HAP-1 (cell line): ENCODE results near the gene SMOC1.
"Not testable (repeated sequence)": the region's sequence is repeated elsewhere in the genome, so short reads cannot be mapped to it uniquely, and the experiment has no call there.

Source experiments
- DNase-seq, 2 experiments: peaks; one replicate each; pipeline ENCODE4 v3.0.0-alpha.2; 2016 to 2020; ENCODE audit warnings: low spot score in 2 of 2
- H3K27me3 ChIP-seq: fragments of 250-450 bp; sonication (Bioruptor Pico); 2 replicates; pipeline ENCODE4 v1.5.1; 2020; ENCODE audit warnings: low read depth, mild to moderate bottlenecking, moderate library complexity
- H3K36me3 ChIP-seq: fragments of 250-450 bp; sonication (Bioruptor Pico); replicated peaks from 2 replicates; pipeline ENCODE4 v1.5.1; 2020; ENCODE audit warnings: mild to moderate bottlenecking
- H3K4me1 ChIP-seq: fragments of 250-450 bp; sonication (Bioruptor Pico); 2 replicates; pipeline ENCODE4 v1.5.1; 2020; ENCODE audit warnings: mild to moderate bottlenecking
- H3K4me3 ChIP-seq: fragments of 250-450 bp; sonication (Bioruptor Pico); 2 replicates; pipeline ENCODE4 v1.5.1; 2020; ENCODE audit warnings: mild to moderate bottlenecking, moderate library complexity
- H3K9me3 ChIP-seq: fragments of 250-450 bp; sonication (Bioruptor Pico); 2 replicates; pipeline ENCODE4 v1.5.1; 2020; ENCODE audit warnings: mild to moderate bottlenecking, moderate library complexity
- in situ Hi-C: fragments of 300-500 bp; cut with MboI; formaldehyde crosslinking; loops from 3 replicates; pipeline ENCODE4 v1.14.3; 2020; ENCODE audit warnings: low sequenced_read_pairs, inconsistent platforms, mixed read lengths

Gene SMOC1

DNA sequence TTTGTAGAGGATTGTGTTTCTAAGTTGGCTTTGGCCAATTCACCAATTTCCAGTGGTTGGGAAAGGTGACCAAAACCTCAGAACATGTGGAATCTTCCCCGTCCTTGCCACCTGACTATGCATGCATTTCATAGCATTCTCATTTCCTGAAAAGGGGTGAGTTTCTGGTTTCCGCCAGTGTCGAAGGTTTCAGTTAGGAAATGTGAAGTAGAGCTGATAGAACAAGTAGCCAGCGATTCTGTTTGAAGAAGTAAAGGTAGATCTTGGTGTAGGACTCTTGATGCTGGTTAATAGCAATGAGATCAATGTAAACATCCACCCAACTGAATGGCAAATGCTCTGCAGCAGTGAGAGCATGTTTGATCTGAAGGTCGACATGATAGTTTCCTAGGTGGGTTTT, 15.9 kb downstream of the SMOC1 start:
- Histone ChIP-seq H3K4me3 (no peak overlapping the region), H3K36me3 (no peaks in the 10 kb centered on the region), H3K27me3 (peaks cover 10% of the 10 kb centered on the region), H3K4me1 (no peaks in the 10 kb centered on the region), H3K9me3 (0 out of 2 replicates have a peak, but pooled peaks cover 2% of the 10 kb centered on the region)
- DNase-seq = no peak
- in situ Hi-C loops = no loop called here

DNA sequence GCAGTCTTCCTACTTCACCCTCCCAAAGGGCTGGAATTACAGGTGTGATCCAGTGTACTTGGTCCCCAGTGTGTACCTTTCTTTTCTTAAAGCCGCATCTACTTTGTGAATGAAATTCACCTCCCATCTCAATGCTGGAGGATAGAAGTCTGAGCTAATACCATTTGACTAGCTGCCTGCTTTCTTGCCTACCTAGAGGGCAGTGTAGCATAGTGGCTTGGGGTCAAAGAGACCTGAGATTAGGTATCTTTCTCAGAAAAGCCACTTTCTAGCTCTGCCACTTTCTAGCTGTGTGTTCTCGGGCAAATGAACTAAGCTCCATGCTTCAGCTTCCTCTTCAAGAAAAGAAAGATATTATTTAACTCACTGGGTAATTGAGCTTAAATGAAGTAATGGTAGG, 16.9 kb downstream of the SMOC1 start:
- Histone ChIP-seq H3K27me3 (peaks cover 3% of the 10 kb centered on the region), H3K4me3 (no peak overlapping the region), H3K9me3 (0 out of 2 replicates have a peak, but pooled peaks cover 2% of the 10 kb centered on the region), H3K36me3 (no peaks in the 10 kb centered on the region), H3K4me1 (no peaks in the 10 kb centered on the region)
- in situ Hi-C loops = no loop called here
- DNase-seq = no peak

- no peaks in the 10 kb centered on the region for H3K36me3 ChIP-seq
- DNase-seq = no peak
- H3K27me3 ChIP-seq = peaks cover 2% of the 10 kb centered on the region; the same call in 1 of the 2 replicates
- H3K9me3 ChIP-seq = 0 out of 2 replicates have a peak, but pooled peaks cover 2% of the 10 kb centered on the region
- in situ Hi-C loops = no loop called here
- H3K4me3 ChIP-seq = no peak overlapping the region
- H3K4me1 ChIP-seq = no peaks in the 10 kb centered on the region
Measured at GRCh38 chr14:69896972-69897371, 17.8 kb downstream of the SMOC1 start.

DNA sequence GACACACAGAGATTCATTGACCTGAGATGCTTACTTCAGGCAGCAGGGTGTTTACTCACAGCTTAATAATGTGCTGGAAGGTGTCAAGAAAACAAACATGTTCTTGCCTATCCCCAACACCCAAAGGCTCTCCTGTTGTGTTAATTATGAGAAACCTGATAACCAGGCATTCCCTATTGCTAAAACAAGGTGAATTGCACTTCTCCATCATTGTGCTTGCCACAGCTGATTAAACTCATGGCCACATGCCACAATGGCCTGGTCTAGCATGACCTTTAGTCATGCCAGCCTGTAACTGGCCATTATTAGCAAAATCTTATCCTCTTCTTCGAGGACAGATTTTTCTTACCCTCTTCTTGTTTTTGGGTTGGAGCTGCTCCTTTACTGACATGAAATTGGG, 21.4 kb downstream of the SMOC1 start:
- no peak for DNase-seq
- Histone ChIP-seq H3K9me3 (no peaks in the 10 kb centered on the region), H3K36me3 (no peaks in the 10 kb centered on the region), H3K27me3 (no peaks in the 10 kb centered on the region), H3K4me3 (no peak overlapping the region), H3K4me1 (no peaks in the 10 kb centered on the region)
- in situ Hi-C loops = no loop called here

- Histone ChIP-seq H3K27me3 (no peaks in the 10 kb centered on the region), H3K4me1 (no peaks in the 10 kb centered on the region), H3K36me3 (no peaks in the 10 kb centered on the region), H3K4me3 (no peak overlapping the region), H3K9me3 (no peaks in the 10 kb centered on the region)
- DNase-seq = peak; percentile 3 to 18
- in situ Hi-C loops = no loop called here
Measured at GRCh38 chr14:69901113-69901951, 22.1 kb downstream of the SMOC1 start.

DNA sequence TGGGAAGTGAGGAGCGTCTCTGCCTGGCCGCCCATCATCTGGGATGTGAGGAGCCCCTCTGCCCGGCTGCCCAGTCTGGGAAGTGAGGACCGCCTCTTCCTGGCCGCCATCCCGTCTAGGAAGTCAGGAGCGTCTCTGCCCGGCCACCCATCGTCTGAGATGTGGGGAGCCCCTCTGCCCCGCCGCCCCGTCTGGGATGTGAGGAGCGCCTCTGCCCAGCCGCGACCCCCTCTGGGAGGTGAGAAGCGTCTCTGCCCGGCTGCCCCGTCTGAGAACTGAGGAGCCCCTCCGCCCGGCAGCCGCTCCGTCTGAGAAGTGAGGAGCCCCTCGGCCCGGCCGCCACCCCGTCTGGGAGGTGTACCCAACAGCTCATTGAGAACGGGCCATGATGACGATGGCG, 23.8 kb downstream of the SMOC1 start:
- in situ Hi-C loops, H3K4me1 ChIP-seq, DNase-seq, H3K4me3 ChIP-seq, H3K36me3 ChIP-seq, H3K27me3 ChIP-seq, H3K9me3 ChIP-seq: not testable (repeated sequence)

- no peaks in the 10 kb centered on the region for H3K36me3 ChIP-seq
- H3K27me3 ChIP-seq = peaks cover 2% of the 10 kb centered on the region
- H3K4me3 ChIP-seq = no peak overlapping the region
- DNase-seq = no peak
- H3K9me3 ChIP-seq = no peaks in the 10 kb centered on the region
- in situ Hi-C loops = no loop called here
- H3K4me1 ChIP-seq = no peaks in the 10 kb centered on the region
Measured at GRCh38 chr14:69904246-69904645, 25.0 kb downstream of the SMOC1 start.

- Histone ChIP-seq H3K4me3 (no peak overlapping the region), H3K27me3 (peaks cover 7% of the 10 kb centered on the region), H3K36me3 (no peaks in the 10 kb centered on the region), H3K4me1 (no peaks in the 10 kb centered on the region), H3K9me3 (no peaks in the 10 kb centered on the region)
- DNase-seq = no peak
- in situ Hi-C loops = no loop called here
Measured at GRCh38 chr14:69906201-69906600, 27.0 kb downstream of the SMOC1 start.

DNA sequence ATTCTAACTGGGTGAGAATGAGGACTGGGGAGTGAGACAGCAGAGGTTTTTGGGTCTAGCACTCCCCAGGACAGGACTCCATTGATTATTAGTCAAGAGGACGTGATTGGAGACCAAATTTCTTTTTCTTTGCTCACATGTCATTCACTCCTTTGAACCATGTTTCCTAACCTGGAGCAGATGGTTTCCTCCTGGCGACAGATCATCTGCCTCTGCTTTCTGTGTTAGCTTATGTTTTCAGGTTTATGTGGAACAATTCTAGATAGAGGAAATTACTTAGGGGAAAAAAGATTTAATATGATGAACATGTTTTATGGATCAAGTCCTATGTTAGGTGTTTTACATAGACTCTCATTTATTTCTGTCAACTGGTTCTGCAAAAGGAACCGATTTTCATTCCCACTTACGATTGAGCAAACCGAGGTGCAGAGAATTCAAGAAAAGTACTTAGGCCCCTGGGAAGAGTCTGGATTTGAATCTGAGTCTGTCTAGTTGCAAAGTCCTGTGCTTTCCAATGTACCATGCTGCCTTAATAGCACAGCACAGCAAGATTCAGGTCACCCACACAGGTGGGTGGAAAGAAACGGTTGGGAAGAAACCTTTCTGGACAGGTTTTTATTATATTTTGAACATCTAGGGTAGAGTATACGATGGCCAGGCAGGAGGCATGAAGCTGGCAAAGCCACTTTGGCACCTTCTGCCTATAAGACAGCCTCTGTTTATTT, 30.8 kb downstream of the SMOC1 start:
- in situ Hi-C loops = no loop called here
- DNase-seq = no peak
- no peaks in the 10 kb centered on the region for H3K9me3 ChIP-seq
- H3K27me3 ChIP-seq = peaks cover 7% of the 10 kb centered on the region
- H3K4me3 ChIP-seq = no peak overlapping the region
- H3K4me1 ChIP-seq = no peaks in the 10 kb centered on the region
- no peaks in the 10 kb centered on the region for H3K36me3 ChIP-seq

DNA sequence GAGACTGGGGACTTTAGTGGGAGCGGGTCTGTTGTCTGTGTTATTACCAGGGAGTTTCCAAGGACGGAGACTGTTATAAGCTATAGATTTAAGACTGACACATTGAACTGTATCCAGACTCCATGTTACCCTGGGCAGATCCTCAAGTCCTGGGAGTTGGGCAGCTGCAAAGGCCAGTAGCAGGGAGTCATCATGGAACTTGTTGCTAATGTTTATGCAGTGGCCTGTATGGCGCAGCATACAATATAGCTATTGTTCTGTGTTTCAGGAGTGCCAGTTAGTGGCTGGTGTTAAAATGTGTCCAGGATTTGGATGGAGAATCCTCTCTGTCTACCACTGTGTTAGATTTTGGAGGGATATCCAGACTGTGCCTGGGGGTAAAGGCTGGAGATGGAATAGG, 31.7 kb downstream of the SMOC1 start:
- H3K4me1 ChIP-seq = no peaks in the 10 kb centered on the region
- DNase-seq = no peak
- no peak overlapping the region for H3K4me3 ChIP-seq
- H3K9me3 ChIP-seq = no peaks in the 10 kb centered on the region
- in situ Hi-C loops = no loop called here
- no peaks in the 10 kb centered on the region for H3K36me3 ChIP-seq
- H3K27me3 ChIP-seq = peaks cover 8% of the 10 kb centered on the region

GRCh38 chr14:69913686-69914085, 34.5 kb downstream of the SMOC1 start:
- no peak for DNase-seq
- Histone ChIP-seq H3K9me3 (no peaks in the 10 kb centered on the region), H3K36me3 (no peaks in the 10 kb centered on the region), H3K27me3 (peaks cover 8% of the 10 kb centered on the region; the same call in 1 of the 2 replicates), H3K4me1 (no peaks in the 10 kb centered on the region), H3K4me3 (no peak overlapping the region)
- in situ Hi-C loops = no loop called here

GRCh38 chr14:69916396-69916795, 37.2 kb downstream of the SMOC1 start:
- 0 out of 2 replicates have a peak, but pooled peaks cover 2% of the 10 kb centered on the region for H3K27me3 ChIP-seq
- no peaks in the 10 kb centered on the region for H3K4me1 ChIP-seq
- H3K9me3 ChIP-seq = no peaks in the 10 kb centered on the region
- no peaks in the 10 kb centered on the region for H3K36me3 ChIP-seq
- no peak for DNase-seq
- in situ Hi-C loops = no loop called here
- H3K4me3 ChIP-seq = no peak overlapping the region

DNA sequence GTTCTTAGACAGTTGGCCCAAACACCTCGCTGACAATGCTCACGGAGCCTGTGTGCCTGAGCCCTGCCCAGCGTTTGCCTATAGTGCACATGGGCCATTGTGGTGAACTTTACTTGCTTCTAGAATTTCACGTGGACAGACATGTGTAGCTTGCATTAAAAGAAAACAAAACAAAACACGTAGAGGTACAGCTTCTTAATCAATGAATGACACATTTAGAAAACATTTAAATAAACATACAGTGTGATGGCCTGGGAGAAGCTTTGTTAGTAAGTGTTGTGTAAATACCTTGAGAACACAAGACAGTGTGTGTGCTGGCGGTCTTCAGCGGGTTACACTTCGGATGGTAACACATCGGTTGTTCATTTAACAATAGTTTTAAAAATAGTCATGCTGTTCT, 38.1 kb downstream of the SMOC1 start:
- in situ Hi-C loops = no loop called here
- no peaks in the 10 kb centered on the region for H3K36me3 ChIP-seq
- H3K9me3 ChIP-seq = no peaks in the 10 kb centered on the region
- no peaks in the 10 kb centered on the region for H3K4me1 ChIP-seq
- H3K27me3 ChIP-seq = 0 out of 2 replicates have a peak, but pooled peaks cover 2% of the 10 kb centered on the region
- no peak overlapping the region for H3K4me3 ChIP-seq
- no peak for DNase-seq

GRCh38 chr14:69919815-69920214, 40.6 kb downstream of the SMOC1 start:
- H3K27me3 ChIP-seq = 0 out of 2 replicates have a peak, but pooled peaks cover 5% of the 10 kb centered on the region
- no peak for DNase-seq
- H3K4me1 ChIP-seq = no peaks in the 10 kb centered on the region
- no peak overlapping the region for H3K4me3 ChIP-seq
- no peaks in the 10 kb centered on the region for H3K9me3 ChIP-seq
- in situ Hi-C loops = no loop called here
- H3K36me3 ChIP-seq = no peaks in the 10 kb centered on the region
